K562 (cell line): ENCODE measurements around the gene ASCC3.

Experiments used
- CREB1 ChIP-seq, 2 experiments: sonication (generic) in 1 of 2; formaldehyde crosslinking in 1 of 2; IDR thresholded peaks; 2 replicates each; pipeline versions ENCODE4 v1.6.1 to v1.8.0; 2012 to 2022; ENCODE audit warnings: inconsistent platforms in 1 of 2, mild to moderate bottlenecking in 1 of 2, missing genetic modification reagents in 1 of 2, moderate library complexity in 1 of 2
- CTCF ChIP-seq, 3 experiments: IDR thresholded peaks in 2 of 3; conservative IDR thresholded peaks in 1 of 3; 2 replicates each; pipeline ENCODE4 v1.5.1; 2011 to 2012; ENCODE audit warnings: low read length in 3 of 3, mild to moderate bottlenecking in 3 of 3, control low read depth in 2 of 3, improper control_type of control experiment in 1 of 3, inconsistent platforms in 1 of 3, low read depth in 1 of 3, mixed read lengths in 1 of 3, moderate library complexity in 1 of 3; ENCODE audit not compliant: insufficient read depth in 2 of 3
- MAFF ChIP-seq: IDR thresholded peaks from 2 replicates; pipeline ENCODE4 v1.6.1; 2012; ENCODE audit warnings: low read length, improper control_type of control experiment
- NFRKB ChIP-seq: fragments of 450-650 bp; IDR thresholded peaks from 2 replicates; pipeline ENCODE4 v1.6.1; 2016; ENCODE audit warnings: low read depth
- NFYB ChIP-seq: IDR thresholded peaks from 2 replicates; pipeline ENCODE4 v1.6.1; 2011; ENCODE audit warnings: mild to moderate bottlenecking, moderate library complexity; ENCODE audit not compliant: insufficient read length; ENCODE audit errors: extremely low read depth
- ZBTB2 ChIP-seq: fragments of 450-650 bp; IDR thresholded peaks from 2 replicates; pipeline ENCODE4 v1.6.1; 2016; ENCODE audit warnings: antibody characterized with exemption
- ZNF174 ChIP-seq: fragments of 250-450 bp; sonication (Bioruptor Pico); IDR thresholded peaks from 2 replicates; pipeline ENCODE4 v1.4.0; 2020; ENCODE audit warnings: mild to moderate bottlenecking
- TF ChIP-seq, protein P1 (sequence below): fragments of 250-450 bp; sonication (Bioruptor Pico); IDR thresholded peaks from 2 replicates; pipeline ENCODE4 v1.5.0; 2021; ENCODE audit warnings: mild to moderate bottlenecking, borderline replicate concordance

GRCh38 chr6:100464903-100465700 lies 416.0 kb downstream of the ASCC3 start, which contains the start of gene SIM1:
- TF ChIP-seq NFYB (peak; percentile 13), ZBTB2 (no peak), MAFF (no peak), NFRKB (no peak), ZNF174 (no peak), CREB1 (IDR thresholded peaks at IDR 0.05) (no peak), CREB1 (CRISPR knock-in tag; IDR thresholded peaks at IDR 0.05) (no peak), CTCF (IDR thresholded peaks at IDR 0.05 in 2 of 3, conservative IDR thresholded peaks at IDR 0.05 in 1 of 3; ENCODE audit: insufficient read depth in 2 of 3, low read depth in 1 of 3, low read length in 3 of 3) (no peak)
- TF ChIP-seq, protein P1, sequence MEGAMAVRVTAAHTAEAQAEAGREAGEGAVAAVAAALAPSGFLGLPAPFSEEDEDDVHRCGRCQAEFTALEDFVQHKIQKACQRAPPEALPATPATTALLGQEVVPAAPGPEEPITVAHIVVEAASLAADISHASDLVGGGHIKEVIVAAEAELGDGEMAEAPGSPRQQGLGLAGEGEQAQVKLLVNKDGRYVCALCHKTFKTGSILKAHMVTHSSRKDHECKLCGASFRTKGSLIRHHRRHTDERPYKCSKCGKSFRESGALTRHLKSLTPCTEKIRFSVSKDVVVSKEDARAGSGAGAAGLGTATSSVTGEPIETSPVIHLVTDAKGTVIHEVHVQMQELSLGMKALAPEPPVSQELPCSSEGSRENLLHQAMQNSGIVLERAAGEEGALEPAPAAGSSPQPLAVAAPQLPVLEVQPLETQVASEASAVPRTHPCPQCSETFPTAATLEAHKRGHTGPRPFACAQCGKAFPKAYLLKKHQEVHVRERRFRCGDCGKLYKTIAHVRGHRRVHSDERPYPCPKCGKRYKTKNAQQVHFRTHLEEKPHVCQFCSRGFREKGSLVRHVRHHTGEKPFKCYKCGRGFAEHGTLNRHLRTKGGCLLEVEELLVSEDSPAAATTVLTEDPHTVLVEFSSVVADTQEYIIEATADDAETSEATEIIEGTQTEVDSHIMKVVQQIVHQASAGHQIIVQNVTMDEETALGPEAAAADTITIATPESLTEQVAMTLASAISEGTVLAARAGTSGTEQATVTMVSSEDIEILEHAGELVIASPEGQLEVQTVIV = no peak
